ENCODE measurements around the gene REEP3. TPM values are rescaled to one million over a fixed set of nuclear protein-coding genes. Genes with fewer than 3 reads are reported as not detected.

Gene REEP3, protein sequence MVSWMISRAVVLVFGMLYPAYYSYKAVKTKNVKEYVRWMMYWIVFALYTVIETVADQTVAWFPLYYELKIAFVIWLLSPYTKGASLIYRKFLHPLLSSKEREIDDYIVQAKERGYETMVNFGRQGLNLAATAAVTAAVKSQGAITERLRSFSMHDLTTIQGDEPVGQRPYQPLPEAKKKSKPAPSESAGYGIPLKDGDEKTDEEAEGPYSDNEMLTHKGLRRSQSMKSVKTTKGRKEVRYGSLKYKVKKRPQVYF
- 21.0 TPM for total RNA-seq

GRCh38 chr10:63520500-63521415 is at the start of gene REEP3:
Gene REEP3, plus strand, starts transcription at chr10:63521401. Its CDS starts 145 bp downstream, at chr10:63521546.

Small RNA genes within 50 kb of the gene (small RNA-seq; reads per million reads assigned to genes)
- not detected for gene AC022022.1

Other genes with a start within 250 kb of the REEP3 start
- gene JMJD1C, start 55.4 kb upstream of the REEP3 start, total RNA-seq = 131 TPM

Measured in diencephalon (tissue), 1 donor.